D721Med (cell line): ENCODE data around the gene HPN.

Experiments used
- DNase-seq: peaks from one replicate; pipeline ENCODE4 v3.0.0; 2011; ENCODE audit warnings: low spot score; ENCODE audit not compliant: insufficient read length
- FAIRE-seq: peaks from 2 replicates; lab custom pipeline; 2011; peaks lifted over from hg19 to GRCh38; lab: Jason Lieb, UNC
- CTCF ChIP-seq: IDR thresholded peaks from 2 replicates; pipeline ENCODE4 v1.5.1; 2012; ENCODE audit warnings: mild to moderate bottlenecking, control low read depth; ENCODE audit not compliant: insufficient read depth; ENCODE audit errors: missing control alignments

HPN gene

GRCh38 chr19:35109395-35110112, 68.0 kb downstream of the HPN start:
- no peak for FAIRE-seq
- no peak for DNase-seq
- TF ChIP-seq CTCF = no peak

GRCh38 chr19:35110974-35111373, 69.5 kb downstream of the HPN start:
- TF ChIP-seq CTCF = no peak
- FAIRE-seq (no peak), DNase-seq (no peak)

- no peak for FAIRE-seq
- DNase-seq = no peak
- no peak for TF ChIP-seq CTCF
Observed at GRCh38 chr19:35112995-35113688, 71.6 kb downstream of the HPN start.

- FAIRE-seq (no peak), DNase-seq (peak; percentile 97)
- TF ChIP-seq CTCF = peak; percentile 89
Observed at GRCh38 chr19:35114353-35115176, 73.0 kb downstream of the HPN start.

- DNase-seq (no peak), FAIRE-seq (no peak)
- no peak for TF ChIP-seq CTCF
Observed at GRCh38 chr19:35115177-35115951, 73.8 kb downstream of the HPN start, which contains the start of gene FXYD3. TSS of gene FXYD3 (plus strand) at chr19:35115823. CDS start at chr19:35119377, 3,554 bp downstream.
